IPS DF 4.7 (cell line): ENCODE measurements around the gene PRKAR1B.

Source experiments
- DNase-seq: peaks from one replicate; pipeline ENCODE4 v3.0.0-alpha.2; 2013; ENCODE audit warnings: low spot score; ENCODE audit errors: extremely low read depth

PRKAR1B gene

DNA sequence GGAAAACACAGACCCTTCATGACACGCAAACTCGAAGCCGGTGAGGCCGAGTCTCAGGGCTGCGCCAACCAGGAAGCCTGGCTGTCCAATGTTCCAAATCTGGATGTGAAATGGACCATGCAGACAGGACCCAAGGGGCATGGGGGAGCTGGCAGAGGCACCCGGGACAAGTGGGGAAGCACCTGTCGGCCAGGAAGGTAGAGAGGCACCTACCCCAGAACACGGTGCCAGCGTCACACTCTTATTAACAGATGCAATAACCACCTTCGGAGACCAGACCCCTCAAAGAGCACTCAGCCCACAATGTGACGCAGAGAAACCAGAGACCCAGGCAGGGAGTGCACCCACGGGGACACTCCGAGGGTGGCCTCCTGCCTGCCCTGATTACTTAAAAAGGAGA lies 119.1 kb downstream of the PRKAR1B start:
- DNase-seq = no peak

DNA sequence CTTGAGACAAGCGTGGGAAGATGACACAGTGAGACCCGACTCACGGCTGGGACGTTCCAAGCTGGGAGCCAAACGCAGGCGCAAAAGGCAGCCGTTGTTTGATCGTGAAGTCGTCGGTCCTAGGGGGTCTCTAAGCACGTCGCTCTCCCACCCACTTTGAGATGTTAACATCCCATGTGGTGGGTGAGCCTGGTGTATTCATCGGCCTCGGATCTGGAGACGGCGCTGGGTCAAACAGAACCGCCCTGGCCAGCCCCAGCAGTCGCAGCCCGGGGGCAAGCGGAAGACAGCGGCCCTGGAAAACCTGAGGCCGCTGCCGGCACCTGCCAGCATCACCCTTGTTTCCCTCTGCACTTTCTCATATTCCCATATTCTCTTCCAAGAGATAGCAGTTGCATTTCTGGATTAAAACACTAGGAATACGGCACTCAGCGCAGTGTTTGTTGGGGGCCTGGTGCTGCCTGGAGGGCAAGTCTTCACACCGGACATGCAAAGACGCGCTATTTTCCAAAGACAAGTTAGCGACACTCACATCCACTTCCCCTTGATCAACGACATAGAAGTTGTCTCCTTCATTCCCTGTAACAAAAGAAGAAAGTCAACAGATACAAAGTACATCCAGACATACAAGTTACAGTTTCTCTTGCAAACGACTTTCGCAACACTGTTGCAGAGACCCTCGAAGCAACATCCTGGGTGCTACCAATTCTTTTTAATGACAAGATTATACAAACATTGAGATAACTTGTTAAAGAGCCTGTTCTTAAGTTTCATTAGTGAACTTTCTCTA lies 121.2 kb downstream of the PRKAR1B start:
- no peak for DNase-seq

DNA sequence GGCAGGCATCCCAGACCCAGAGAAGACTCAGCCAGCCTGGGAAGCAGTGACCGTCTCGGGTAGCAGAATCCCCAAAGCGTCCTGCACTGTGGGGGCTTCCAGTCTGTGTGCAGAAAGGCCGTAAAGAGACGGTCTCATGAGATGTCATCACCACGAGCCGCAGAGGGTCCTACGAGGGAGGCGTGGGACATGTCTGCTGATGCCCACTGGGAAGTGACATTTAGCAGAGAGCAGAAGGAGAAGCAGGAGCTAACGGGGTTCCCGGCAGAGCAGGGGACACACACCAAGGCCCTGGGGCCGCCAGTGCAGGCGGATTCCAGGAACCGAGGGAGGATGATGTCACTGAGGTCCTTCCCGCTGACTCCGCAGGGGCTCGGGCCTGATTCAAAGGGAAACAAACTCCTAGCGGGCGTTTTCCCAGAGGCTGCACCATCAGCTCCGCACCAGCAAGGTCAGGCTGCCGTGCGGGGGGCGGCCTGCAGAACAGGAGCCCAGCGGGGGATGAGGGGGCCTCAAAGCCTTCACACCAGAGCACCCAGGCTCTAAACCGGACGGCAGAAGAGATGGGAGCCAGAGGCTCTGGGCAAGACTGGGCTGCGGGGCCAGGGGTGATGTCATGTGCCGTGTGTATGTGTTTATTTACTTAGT lies 122.1 kb downstream of the PRKAR1B start:
- DNase-seq = no peak

DNA sequence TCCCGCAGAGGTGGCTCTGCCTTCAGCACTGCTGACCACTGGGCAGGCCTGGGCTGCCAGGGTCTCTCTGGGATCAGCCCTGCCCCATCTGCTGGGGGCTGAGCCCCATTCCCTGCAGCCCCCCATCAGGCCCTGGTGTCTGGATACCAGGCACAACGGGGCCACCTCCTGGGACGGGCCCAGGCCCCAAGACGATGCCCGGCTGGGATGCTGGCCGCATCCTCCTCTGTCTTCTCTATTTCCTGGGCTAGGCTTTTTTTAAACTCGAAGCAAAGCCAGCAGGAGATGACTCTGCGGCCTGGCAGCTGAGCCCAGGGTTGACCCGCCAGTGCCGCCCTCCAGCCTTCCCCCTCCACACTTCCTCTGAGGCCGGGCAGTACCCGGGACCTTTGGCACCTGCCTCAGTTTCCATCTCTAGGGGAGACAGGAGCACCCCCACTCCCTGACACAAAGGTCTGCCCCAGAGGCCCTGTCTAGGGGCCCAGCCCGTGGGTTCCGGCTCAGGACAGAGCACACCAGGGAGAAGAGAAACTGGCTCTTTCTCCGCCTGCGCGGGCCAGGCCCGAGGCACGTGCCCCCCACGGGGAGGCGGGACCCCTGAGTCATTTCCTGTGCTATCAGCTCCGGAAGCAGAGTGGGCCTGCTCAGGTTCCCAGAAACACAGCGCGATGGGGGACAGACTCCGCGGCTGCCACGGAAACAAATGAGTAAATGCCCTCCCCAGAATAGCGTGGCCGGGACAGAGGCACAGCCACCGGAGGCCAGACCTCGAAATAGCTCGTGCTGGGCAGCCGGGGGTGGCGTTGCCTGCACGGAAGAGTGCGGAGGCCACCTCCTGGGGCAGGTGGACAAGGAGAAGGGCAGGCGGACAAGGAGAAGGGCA lies 122.8 kb downstream of the PRKAR1B start:
- no peak for DNase-seq

DNA sequence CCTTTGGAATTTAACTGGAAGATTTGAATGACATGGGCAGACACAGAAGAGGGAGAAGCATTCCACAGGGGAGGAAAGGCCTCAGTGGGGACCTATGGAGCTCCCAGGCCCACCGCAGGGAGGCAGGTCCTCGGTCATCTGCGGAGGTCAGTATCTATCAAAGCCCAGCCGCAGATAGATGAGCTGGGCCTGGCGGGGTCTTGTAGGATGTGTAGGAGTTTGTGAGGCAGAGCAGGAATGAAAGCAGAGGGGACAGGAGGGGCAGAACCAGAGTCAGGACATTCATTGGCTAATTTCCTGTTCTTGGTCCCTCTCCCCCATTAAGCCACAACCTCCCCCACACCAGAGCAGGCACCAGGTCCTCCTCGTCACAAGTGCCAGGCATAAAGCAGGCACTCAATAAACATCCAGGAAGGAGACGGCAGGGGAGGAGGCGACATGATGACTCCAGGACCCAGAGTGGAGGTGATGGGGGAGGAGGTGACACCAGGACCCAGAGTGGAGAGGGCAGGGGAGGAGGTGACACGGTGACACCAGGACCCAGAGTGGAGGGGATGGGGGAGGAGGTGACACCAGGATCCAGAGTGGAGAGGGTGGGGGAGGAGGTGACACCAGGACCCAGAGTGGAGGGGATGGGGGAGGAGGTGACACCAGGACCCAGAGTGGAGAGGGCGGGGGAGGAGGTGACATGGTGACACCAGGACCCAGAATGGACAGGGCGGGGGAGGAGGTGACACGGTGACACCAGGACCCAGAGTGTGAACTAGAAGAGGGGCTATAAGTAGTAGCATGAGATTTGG lies 123.7 kb downstream of the PRKAR1B start:
- no peak for DNase-seq

DNA sequence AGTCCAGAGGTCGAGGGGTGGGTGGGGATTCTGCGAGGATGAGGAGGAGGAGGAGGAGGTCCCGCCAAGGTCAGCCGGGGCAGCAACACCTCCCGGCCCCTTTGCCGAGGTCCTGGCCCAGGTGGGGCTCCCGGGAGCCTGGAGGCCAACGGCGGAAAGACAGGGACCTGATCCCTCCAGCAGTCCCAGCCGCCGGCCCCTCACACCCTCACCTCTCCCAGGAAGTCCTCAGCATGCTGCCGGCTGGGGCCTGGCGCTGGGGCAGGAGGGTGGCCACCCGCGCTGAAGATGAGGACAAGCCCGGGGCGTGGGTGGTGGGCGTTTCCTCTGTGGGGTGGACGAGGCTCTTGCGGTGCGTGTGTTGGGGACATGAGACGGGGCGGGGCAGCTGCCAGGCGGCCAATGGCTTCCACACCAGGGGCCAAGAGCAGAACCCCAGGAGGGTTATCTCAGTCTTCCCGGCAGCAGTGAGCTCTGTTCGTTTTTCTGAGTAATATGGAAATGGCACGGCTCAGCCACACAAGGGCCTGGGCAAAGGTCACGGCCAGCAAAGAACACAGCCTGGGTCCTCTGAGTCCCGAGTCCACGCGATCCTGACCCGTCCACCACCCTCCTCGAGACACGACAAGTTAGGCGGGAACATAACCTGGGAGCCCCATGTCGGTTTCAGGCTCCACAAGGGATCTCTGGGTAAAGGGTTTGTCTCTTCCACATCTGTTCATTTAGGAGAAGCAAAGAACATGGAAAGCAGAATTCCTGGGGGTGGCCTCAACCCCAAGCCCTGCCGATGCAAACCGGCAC lies 124.5 kb downstream of the PRKAR1B start:
- no peak for DNase-seq

GRCh38 chr7:601595-602340 lies 125.3 kb downstream of the PRKAR1B start:
- no peak for DNase-seq

DNA sequence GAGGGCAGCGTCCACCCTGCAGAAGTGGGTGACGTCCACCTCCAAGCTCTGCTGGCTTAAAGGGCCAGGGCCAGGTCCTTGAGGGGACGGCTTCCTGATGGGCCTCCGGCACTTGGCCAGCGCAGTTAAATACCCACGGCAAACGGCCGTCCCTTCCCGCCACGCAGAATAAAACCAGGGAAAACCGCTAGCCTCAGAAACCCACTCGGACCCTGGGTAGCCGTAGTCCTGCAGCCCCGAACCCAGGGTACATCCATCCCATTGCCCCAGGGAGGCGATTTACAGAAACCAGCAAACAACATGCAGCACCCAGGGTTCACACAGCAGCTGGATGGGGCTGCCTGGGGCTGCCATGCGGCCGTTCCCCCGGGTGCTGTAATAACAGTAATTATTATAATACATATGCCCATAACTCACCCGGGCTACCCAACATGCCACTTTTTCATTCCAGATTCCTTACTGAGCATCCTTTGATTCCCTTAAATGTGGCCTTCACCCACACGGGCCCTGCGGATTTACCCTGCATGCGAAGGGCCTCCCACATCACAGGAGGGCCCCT lies 126.0 kb downstream of the PRKAR1B start:
- DNase-seq = no peak

DNA sequence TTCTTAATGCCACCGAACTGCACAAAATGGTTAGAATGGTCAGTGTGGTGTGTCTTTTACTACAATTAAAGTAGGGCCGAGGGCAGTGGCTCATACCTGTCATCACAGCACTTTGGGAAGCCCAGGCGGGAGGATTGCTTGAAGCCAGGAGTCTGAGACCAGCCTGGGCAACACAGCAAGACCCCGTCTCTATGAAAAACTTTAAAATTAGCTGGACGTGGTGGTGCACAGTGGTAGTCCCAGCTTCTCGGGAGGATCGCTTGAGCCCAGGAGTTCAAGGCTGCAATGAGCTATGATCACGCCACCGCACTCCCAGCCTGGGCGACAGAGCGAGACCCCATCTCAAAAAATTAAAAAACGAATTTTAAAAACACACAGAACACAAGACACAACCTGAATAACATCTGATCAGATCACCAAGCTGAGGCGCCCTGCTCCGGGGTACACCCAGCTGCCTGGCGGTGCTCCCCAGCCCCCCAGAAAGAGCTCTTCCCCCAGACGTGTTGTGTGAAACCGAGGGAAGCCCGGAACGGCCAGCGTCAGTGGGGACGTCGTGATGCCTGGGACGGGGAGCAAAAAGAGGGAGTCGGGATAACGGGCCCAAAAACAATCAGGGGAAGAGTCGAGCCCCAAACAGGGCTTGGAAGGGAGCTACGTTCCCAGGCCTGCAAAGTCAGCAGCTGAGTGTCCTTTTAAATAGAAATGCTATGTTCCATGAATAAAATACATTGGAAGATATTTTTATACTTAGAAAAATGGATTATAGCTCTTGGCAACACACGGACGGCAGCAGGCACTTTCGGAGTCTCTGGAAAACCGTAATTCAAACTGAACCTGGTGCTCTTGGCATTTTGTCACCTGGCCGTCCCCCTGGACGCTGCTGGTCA lies 126.7 kb downstream of the PRKAR1B start:
- DNase-seq = no peak

GRCh38 chr7:598899-599298 lies 128.2 kb downstream of the PRKAR1B start:
- DNase-seq = no peak

- no peak for DNase-seq
Measured at GRCh38 chr7:597348-598178, 129.5 kb downstream of the PRKAR1B start.

GRCh38 chr7:596819-597182 lies 130.3 kb downstream of the PRKAR1B start:
- no peak for DNase-seq

- DNase-seq = no peak
Measured at GRCh38 chr7:596071-596818, 130.8 kb downstream of the PRKAR1B start.

GRCh38 chr7:595621-596010 lies 131.5 kb downstream of the PRKAR1B start:
- DNase-seq = no peak

DNA sequence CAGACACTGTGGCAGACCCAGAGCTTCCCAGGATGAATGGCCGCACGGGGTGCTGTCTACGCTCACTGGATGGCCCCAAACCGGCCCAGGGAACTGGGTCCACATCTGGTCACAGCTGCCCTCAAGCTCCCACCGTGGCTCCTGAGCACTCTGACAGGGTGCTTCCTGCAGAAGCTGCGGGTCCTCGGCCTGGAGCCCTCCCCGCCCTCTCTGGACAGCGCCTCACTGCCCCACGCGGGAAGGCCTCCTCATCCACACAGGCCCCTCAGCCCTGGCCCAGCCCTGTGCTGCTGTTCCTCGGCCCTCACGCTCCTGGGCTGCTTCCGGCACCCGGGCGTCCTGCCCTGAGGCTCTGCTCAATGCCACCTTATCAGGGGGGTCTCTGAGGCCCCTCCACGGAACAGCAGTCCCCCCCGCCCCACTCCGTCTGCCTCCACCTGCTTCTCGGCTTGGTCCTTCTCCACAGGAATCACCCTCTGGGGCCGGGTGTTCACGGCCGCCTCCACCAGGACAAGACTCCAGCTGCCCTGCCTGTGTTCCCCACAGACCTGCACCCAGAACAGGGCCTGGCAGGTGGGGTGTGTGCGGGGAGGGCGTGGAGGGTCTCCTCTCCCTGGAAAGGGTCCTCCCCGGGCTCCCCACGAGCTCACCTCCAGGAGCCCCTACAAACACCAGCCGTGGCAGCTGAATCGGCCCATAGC lies 132.0 kb downstream of the PRKAR1B start:
- no peak for DNase-seq

DNA sequence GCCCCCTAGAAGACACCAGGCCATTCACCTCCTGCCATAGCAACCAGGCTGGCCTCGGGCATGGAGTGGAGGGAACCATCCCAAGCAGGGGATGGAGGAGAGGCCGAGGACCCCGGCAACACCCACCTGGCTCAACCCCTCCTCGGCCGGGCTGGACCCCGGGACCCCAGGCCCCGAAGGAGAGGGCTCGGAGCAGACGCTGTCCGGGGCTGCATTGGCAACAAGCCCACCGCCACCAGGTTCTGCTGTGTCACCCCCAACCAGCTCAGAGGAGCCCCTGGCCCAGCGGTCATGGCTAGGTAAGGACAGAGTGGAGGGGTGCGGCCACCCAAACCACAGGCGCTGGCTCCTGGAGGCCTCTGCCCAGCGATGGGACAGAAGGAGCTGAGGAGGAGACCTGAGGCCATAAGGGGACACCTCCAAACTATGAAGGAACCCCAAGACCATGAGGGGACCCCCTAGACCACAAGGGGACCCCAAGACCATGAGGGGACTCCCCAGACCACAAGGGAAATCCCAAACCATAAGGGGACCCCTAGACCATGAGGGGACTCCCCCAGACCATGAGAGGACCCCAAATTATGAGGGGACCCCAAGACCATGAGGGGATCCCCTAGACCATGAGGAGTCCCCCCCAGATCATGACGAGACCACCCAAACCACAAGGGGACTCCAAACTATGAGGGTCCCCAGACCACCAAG lies 132.7 kb downstream of the PRKAR1B start:
- no peak for DNase-seq
